ENCODE measurements around the gene CDCA7L. TPM values are rescaled to one million over a fixed set of nuclear protein-coding genes. Genes with fewer than 3 reads are reported as not detected.
"Not testable (repeated sequence)": the region's sequence is repeated elsewhere in the genome, so short reads cannot be mapped to it uniquely, and the experiment has no call there.

CDCA7L gene
- total RNA-seq, 1 donor from 2014 or later, result 63.7 TPM

- intact Hi-C loops (cut with micrococcal nuclease), result loop anchor here (1.0 to 5.0 kb wide), 5 partner anchors 46 to 588 kb away; no protein-coding TSS in a partner anchor
Measured at GRCh38 chr7:21944616-21945453, 864 bp downstream of the CDCA7L start.

GRCh38 chr7:21943436-21943835 lies 2.3 kb downstream of the CDCA7L start:
- intact Hi-C loops (cut with micrococcal nuclease), result loop anchor here (5.0 kb wide), 1 partner anchor 586 kb away; no protein-coding TSS in a partner anchor

- intact Hi-C loops (cut with micrococcal nuclease), result loop anchor here (5.0 kb wide), 1 partner anchor 586 kb away; no protein-coding TSS in a partner anchor
Measured at GRCh38 chr7:21942955-21943354, 2.7 kb downstream of the CDCA7L start.

- intact Hi-C loops (cut with micrococcal nuclease), result loop anchor here (5.0 kb wide), 1 partner anchor 584 kb away; no protein-coding TSS in a partner anchor
Measured at GRCh38 chr7:21941611-21942141, 4.0 kb downstream of the CDCA7L start.

- intact Hi-C loops (cut with micrococcal nuclease), result loop anchor here (5.0 kb wide), 1 partner anchor 583 kb away; no protein-coding TSS in a partner anchor
Measured at GRCh38 chr7:21939858-21940372, 5.8 kb downstream of the CDCA7L start.

GRCh38 chr7:21939136-21939857 lies 6.4 kb downstream of the CDCA7L start:
- intact Hi-C loops (cut with micrococcal nuclease), result no loop called here

GRCh38 chr7:21938463-21938862 lies 7.2 kb downstream of the CDCA7L start:
- intact Hi-C loops (cut with micrococcal nuclease), result no loop called here

GRCh38 chr7:21934808-21935207 lies 10.9 kb downstream of the CDCA7L start:
- intact Hi-C loops (cut with micrococcal nuclease), result no loop called here

GRCh38 chr7:21933293-21933692 lies 12.4 kb downstream of the CDCA7L start:
- intact Hi-C loops (cut with micrococcal nuclease), result not testable (repeated sequence)

GRCh38 chr7:21927693-21928092 lies 18.0 kb downstream of the CDCA7L start:
- intact Hi-C loops (cut with micrococcal nuclease), result no loop called here

GRCh38 chr7:21926448-21926847 lies 19.3 kb downstream of the CDCA7L start:
- intact Hi-C loops (cut with micrococcal nuclease), result no loop called here

GRCh38 chr7:21923658-21924057 lies 22.0 kb downstream of the CDCA7L start:
- intact Hi-C loops (cut with micrococcal nuclease), result no loop called here

- intact Hi-C loops (cut with micrococcal nuclease), result no loop called here
Measured at GRCh38 chr7:21922605-21923004, 23.1 kb downstream of the CDCA7L start.

GRCh38 chr7:21920936-21921335 lies 24.8 kb downstream of the CDCA7L start:
- intact Hi-C loops (cut with micrococcal nuclease), result no loop called here

- intact Hi-C loops (cut with micrococcal nuclease), result no loop called here
Measured at GRCh38 chr7:21918216-21918615, 27.5 kb downstream of the CDCA7L start.

GRCh38 chr7:21916629-21917028 lies 29.1 kb downstream of the CDCA7L start:
- intact Hi-C loops (cut with micrococcal nuclease), result no loop called here

- intact Hi-C loops (cut with micrococcal nuclease), result no loop called here
Measured at GRCh38 chr7:21916176-21916575, 29.5 kb downstream of the CDCA7L start.

GRCh38 chr7:21915140-21915539 lies 30.6 kb downstream of the CDCA7L start:
- intact Hi-C loops (cut with micrococcal nuclease), result no loop called here

- intact Hi-C loops (cut with micrococcal nuclease), result no loop called here
Measured at GRCh38 chr7:21914671-21915070, 31.0 kb downstream of the CDCA7L start.

- intact Hi-C loops (cut with micrococcal nuclease), result no loop called here
Measured at GRCh38 chr7:21912931-21913780, 32.5 kb downstream of the CDCA7L start.

- intact Hi-C loops (cut with micrococcal nuclease), result no loop called here
Measured at GRCh38 chr7:21912305-21912704, 33.4 kb downstream of the CDCA7L start.

Measured in T-helper 2 cell treated with Interferon-gamma antibody and Interleukin-4, amounts not matched to agents 100 ng/mL and 5 ng/mL, for 36 hours (primary cell).